GM18520 (cell line): ENCODE data around the gene MMP24.
"Not testable (repeated sequence)": the region's sequence is repeated elsewhere in the genome, so short reads cannot be mapped to it uniquely, and the experiment has no call there.

Experiments used
- ATAC-seq: cut with Tn5 transposase; IDR thresholded peaks from one replicate; pipeline ENCODE4 v1.9.1; 2021; ENCODE audit not compliant: unreplicated experiment

The MMP24 gene

DNA sequence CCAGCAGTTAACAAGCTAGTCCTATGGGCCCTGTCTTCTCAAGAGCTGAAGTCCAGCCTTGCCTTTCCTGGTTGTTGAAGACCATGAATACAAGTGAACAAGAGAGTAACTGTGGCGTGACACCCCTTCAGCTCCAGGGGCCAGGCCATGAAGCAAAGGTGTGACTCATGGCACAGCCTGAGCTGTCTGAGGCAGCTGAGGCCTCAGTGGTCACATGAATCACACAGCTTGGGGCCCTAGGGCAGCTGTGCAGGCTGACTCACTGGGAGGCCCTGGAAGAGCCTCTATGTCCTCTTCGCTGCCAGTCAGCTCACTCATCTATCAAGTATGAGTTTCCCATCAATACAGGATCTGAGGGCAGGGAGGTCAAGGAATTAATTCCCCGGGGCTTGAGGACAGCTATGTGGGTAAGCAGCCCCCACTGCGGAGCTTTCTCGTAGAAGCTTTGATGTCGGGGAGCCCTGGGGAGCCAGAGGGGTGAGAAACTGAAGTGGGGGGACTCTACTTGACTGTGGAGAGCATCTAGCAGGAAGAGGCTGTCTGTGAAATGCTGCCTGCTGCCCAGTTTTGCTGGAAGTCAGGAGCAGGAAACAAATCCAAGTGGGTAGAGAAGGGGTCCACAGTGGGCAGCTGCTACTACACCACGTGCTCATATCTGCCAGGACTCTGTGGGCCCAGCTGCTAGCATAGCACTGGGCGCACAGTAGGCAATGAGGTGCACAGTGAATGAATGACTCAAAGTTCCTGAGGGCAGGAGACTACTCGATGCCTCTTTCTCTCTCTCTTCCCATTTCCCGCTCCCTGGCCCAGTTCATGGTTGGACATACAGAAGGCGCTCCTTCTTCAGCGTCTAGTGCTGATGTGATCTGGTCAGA lies 79.4 kb downstream of the MMP24 start:
- ATAC-seq, result peak; percentile 52

DNA sequence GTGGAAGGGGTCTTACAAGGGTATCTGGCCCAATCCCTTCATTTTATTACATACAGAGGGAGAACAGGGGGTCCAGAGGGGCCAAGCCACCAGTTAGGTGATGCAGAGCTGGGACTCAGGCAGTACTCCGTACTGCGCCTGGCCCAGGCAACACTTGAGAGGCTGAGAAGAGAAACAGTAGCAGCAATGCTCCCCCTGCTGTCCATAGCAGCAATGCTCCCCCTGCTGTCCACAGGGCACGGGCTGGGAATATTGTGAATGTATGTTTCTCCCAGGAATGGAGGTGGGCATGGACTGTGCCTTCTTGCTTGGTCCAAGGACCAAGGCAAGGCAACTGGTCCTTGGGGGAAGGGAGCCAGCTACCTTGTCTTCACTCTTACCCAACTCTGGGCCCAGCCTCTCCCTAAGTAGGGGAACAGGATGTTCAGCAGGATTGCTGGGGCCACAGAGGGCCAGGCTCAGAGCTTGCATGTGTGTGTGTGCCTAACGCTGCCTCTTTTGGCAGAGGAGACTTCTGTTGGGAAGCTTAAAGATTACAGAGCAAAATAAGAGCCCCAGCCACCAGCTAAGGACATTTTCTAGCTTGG lies 80.5 kb downstream of the MMP24 start:
- ATAC-seq, result no peak

DNA sequence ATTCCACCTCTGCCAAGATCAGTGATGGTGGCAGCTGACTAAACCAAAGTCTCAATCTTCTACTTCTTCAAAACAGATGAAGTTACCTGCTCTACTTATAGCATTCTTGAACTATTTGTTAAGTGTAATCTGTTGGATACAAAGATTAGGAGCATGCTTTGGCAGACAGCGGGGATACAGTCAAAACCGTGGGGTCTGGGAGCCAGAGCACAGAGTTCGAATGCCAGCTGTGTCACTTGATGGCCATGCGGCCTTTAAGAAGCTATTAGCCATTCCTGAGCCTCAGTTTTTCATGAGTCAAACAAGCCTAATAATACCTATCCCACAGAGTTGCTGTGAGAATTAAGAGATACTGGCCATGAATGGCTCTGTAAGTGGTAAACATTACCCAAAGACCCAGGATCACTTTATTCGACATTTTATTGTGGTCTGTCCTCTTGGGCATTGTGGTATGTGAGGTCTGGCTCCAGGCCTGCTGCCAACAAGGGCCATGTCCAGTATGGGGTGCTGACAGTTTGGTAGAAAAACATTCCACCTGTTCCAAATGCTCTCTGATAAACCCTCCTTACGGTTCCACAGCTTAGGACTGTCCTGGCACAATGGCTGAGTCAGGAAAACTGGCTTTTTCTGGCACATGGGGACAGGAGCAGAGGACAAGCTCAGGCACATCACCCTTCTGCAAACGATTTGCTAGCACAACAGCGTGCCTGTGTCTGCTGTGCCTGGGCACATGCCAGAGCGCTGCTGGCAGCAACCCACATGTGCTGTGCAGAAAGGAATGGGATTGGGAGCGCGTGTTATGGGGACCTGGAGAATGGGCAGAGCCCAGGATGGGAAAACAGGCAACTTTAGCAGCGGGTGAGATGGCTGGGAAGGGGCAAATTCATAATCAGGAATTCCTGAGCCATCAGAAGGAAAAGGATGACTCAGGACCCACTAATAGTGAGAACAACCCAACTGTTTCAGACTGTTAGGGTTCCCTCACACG lies 81.5 kb downstream of the MMP24 start:
- no peak for ATAC-seq

DNA sequence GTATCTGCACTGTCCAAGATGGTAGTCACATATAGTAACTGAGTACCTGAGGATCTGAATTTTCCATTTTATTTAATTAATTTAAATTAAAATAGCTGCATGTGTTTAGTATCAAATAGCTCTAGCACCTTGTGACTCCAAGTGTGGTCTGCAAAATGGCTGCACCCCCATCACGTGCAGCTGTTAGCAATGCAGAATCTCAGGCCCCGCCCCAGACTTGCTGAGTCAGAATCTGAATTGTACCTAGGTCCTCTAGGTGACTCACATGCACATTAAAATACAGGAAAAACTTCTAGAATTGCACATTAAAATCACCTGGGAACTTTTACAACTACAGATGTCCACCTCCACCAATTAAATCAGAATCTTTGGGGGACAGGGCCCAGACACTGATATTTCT lies 84.9 kb downstream of the MMP24 start:
- no peak for ATAC-seq

DNA sequence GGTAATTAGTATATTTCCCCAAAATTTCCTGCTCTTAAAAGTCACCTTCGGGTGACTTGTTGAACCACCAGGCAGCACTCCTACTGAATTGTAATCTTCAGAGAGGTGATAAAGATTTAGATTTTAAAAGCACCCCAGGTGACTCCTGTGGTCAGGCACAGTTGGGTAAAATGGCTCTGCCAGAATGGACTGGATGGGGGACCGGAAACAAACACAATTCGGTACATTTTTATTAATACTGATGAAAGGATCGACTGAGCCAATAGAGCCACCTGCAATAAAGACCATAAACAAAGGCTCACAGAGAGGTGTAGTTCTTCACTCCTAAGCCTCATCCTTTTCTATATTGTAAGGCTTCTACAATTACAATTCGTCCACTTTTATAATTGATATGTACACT lies 85.3 kb downstream of the MMP24 start:
- no peak for ATAC-seq

DNA sequence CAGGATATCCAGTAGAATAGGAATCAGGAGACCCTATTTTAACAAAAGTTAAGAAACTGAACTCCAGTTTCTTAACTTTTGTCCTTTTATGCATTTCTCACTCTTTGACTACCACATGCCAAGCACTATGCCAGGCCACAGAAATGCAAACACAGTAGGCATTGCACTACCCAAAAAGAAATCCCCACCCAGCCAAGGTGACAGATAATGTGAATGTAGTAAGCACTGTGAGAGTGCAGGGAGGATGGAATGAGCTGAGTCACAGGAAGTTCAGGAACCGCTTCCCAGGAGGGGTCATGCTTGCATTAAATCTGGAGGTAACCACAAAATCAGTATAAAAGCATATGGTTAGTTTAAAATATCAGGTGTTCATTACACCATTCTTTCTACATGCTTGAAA lies 85.8 kb downstream of the MMP24 start:
- no peak for ATAC-seq

DNA sequence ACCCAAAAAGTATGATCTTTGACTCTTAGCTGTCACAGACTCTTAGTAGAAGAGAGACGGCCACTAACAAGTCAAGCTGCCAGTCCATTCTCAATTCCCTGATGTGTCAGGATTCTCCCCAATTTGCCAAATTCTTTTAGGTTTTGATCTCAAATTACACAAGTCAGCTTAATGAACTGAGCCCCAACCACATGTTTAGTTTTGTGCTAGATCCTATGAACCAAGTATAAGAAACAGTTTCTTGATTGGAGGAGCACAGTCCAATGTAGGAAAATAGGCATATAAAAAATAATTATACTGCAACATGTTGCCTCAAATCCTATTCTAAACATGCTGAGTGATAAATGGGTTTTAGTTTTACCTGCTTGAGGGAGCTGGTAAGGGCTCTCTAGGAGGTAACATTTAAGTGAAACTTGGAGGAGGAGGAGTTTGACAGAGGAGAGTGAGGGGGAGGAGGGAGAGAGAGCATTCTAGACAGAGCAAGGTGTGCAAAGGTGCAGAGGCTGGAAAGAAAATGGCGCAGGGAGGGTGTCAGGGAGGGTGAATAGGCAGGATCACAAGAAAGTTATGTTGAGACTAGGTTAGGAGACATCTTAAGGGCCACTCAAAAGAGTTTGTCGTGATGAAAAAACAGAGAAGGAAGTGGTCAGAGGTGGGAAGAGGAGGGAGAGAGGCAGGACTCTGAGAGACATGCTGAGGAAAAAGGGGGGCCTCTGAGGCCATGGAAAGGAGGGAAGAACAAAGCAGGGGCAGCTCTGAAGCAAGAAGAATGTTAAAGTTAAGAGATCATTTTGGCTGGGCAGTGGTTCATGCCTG lies 88.5 kb downstream of the MMP24 start:
- ATAC-seq, result no peak

DNA sequence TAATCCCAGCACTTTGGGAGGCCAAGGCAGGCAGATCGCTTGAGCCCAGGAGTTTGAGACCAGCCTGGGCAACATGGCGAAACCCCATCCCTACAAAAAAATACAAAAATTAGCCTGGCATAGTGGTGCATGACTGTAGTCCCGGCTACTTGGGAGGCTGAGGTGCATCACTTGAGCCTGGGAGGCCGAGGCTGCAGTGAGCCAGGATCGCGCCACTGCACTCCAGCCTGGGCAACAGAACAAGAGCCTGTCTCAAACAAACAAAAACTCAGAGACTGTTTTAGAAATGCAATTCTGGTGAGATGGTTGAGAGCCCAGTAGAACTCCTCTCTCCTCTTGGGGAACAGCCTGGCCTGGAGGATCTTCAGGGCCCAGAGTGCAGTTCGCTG lies 89.1 kb downstream of the MMP24 start:
- ATAC-seq, result not testable (repeated sequence)

DNA sequence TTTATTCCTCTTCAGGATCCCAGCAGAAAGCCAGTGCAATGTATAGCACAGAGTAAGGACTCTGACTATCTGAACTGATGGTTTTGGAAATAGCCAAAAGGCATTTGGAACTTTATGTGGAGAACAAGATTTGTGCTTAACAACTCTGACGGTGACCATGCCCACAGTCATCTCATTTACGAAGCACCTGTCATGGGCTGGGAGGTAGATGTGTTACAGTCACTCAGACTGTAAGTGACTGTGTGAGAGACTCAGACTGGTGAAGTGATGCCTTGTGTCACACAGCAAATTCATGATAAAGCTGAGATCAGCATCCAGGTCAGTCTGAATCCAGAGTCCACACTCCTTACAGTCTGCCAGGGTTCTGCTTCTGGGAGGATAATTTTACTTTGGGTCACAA lies 89.6 kb downstream of the MMP24 start:
- no peak for ATAC-seq

DNA sequence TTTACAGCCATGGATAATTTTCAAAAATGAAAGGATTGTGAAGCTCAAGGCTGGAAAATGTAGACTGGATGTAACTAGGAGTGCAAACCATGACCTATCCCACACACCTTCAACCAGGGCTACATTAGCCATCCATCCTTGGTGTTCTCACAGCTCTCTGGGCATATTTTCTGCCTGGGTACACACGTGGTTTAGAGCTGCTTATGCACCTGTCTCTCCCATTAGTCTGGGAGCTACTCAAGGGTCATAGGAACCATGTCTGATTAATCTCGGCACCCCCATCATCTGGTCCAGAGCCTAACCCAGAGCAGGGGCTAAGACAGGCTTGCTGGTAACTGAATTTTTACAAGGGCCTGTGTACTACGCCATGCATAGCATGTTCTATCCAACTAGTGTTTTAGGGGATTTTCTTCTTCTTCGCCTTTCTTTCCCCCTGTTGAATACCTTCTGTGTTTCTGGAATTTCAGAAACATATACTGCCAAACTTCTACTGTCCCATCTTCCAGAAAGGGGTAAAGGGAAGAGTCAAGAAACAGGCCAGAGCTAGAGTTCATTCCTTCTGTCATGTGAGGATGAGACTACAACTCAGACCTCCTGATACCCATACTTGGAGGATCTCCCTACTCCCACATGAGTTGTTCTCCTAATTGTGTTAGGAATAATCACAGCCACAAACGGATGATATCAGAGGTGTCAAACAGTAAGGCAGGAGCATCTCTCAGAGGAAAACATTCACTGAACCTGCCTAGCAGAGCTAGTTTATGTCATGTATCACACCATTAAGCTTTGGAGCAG lies 91.1 kb downstream of the MMP24 start:
- ATAC-seq, result no peak

DNA sequence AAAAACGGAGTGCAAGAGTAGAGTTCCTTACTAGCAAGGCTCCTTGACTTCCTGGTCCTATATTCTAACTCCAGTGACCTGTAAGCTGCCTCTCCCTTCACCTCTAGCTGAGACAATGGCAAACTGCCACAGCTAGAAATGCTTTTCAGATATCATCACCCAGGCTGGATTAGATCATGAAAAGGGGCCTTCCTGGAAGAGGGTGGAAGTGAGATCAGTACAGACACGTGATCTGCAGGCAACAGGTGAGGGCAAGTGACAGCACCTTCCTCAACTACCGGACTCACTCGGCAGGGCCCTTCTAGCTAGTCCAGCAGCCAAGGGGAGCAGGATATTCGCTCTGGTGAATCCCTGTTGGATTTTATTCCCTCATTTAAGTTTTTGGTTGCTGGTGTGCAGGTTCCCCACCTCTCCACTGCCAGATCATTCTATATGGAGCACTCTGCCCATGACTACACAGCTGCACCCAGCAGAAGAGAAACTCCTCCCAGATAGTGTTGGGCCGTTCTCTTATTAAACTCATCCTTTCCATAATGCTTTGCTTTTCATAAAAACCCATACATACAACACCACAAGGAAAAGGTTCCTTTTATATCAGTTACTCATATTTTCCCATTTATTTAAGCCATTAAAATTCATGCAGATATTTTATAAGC lies 92.1 kb downstream of the MMP24 start:
- no peak for ATAC-seq

DNA sequence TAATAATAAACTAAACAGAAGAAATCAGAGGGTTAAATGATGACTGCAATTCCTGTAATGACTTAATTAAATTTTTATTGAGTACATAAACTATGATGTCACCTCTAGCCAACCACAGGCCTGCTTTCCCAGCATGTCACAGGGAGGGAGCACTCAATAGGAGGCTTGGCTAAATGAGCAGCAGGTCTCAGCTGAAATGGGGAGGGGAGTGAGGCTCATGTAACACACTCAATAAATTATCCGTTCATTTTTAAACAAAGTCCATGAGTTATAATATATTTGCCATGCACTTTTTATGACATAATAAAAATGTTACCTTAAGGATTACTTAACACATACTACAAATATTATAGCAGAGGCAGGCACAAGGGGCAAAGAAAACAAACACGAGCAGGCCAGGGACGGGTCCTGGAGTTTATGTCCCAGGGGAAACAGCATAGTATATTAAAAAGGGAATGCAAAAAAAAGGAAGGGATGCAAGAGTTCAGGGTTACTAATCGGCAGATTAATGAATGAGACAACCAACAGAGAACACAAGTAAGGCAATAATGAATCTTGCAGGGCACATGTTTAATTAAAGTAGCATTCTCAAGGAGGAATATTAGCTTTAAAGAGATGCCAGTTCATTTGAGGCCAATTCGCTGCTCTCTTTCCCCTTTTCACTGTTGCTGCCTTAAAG lies 92.8 kb downstream of the MMP24 start:
- no peak for ATAC-seq

DNA sequence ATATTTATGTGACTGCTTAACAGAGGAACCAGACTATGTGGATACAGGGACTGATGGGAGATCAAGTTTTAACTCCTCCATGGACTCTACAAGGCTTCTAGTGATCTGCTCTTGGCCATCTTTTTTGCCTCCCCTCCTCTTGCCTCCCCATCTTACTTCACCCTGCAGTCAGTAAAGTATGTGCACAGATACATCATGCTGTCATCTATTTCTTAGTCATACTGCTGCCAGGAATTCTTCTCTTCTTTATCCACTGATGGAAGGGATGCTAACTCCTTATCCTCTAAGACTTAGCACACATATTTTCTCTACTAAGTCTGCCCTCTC lies 93.3 kb downstream of the MMP24 start:
- no peak for ATAC-seq

DNA sequence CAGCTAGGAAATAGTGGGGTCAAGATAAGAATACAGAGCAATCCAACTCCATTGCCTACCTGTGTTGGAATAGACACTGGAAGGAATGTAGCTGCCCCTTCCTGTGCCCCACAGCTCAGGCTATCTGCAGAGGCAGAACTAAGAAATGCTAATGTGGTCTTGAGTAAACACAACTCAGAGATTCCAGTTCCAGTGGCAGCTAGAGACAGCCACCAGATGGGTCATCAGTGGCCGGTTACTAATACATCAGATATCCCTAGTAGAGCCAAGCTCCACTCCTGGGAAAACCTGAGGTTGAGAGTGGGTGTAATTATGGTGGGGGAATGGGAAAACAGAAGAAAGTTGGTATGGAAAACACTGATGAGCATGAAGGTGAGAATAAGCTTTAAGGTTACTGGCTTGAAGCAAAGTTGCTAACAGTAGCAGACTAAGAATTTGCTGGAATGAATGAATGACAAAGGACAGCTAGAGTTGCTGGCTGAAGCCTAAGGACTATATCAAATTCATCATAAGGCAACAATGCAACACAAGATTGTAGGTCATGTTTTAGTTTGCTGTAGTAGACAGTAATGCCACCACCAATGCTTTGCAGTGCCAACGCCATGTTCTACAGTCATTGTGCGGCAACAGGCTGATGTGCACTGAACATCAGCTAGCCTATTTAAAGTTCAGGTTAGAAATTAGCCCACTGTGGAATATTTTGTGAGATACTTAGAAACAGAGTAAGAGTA lies 94.1 kb downstream of the MMP24 start:
- ATAC-seq, result no peak

DNA sequence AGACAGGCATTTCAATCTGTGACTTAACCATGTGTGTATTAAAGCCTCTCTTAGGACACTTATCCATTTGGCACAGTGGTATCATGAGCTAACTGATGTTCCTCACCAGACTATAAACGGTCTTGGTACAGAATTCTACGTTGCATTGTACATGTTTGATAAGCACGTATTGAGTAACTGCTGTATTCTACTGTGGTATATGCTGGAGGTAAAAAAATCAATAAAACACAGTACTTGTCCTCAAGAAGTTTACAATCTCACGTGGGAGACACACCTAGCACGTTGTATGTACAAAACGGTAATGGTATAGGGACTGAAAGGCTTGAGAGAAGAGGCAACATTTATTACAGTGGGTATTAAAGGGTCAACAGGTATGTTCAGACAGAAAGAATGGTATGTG lies 98.9 kb downstream of the MMP24 start:
- ATAC-seq, result no peak

DNA sequence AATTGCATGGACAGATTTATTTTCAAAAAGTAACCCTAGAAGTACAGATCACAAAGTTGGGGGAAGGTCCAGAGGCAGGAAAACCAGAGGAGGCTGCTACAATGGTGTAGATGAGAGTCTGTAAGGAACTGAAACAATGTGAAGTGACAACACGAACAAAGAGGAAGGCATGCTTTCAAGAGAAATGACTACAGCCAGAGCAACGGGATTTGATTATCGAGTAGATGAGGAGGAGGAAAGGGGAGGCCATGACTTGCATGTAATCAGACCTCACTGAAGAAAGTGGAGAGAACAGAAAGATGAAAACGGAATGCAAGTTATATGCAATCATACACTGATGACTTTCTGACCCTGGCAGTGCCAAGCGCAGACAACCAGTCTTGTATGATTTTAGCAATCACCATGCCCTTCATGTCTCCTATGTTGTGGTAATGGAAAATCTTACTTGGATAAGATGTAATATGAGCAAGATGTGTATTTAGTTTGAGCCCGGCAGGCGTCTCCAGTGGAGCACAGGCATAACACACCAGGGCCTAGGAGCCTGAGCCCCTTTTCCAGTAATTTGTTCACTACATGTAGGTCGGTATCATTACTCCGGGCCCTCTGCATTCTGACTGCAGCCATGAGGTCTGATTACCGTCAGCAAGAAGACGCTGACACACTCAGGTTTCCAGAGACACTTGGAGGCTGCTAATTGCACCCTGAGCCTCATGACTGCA lies 99.7 kb downstream of the MMP24 start:
- no peak for ATAC-seq
